ENCODE results near the gene RAPGEF2. TPM values are rescaled to one million over a fixed set of nuclear protein-coding genes. Genes with fewer than 3 reads are reported as not detected.
A peak's percentile ranks its signal among the peaks of the same experiment; 100 is the strongest.

RAPGEF2 gene
- total RNA-seq, 2 donors from 2014 or later = 38.2 to 46.7 TPM

GRCh38 chr4:159129814-159130550 is 27.1 kb downstream of the RAPGEF2 start:
- Histone ChIP-seq H3K27me3 (no peaks in the 10 kb centered on the region), H3K36me3 (replicated peaks in 1 of 2; ENCODE audit: insufficient read depth in 1 of 2, low read depth in 2 of 2) (no peaks in the 10 kb centered on the region), H3K4me1 (peaks cover 6% of the 10 kb centered on the region), H3K9me3 (no peaks in the 10 kb centered on the region), H3K27ac (no peak overlapping the region), H3K4me3 (no peak overlapping the region)
- intact Hi-C loops (cut with DNase I) = no loop called here
- WGBS, 2 donors = 87 to 93% methylated on average over 2 of the region's 2 CpGs
- ATAC-seq = no peak
- no peak for DNase-seq
- TF ChIP-seq CTCF (IDR thresholded peaks at IDR 0.05) (no peak), POLR2A (IDR thresholded peaks at IDR 0.05) (no peak)

GRCh38 chr4:159131564-159131963 is 28.7 kb downstream of the RAPGEF2 start:
- Histone ChIP-seq H3K36me3 (replicated peaks in 1 of 2; ENCODE audit: insufficient read depth in 1 of 2, low read depth in 2 of 2) (no peaks in the 10 kb centered on the region), H3K27me3 (no peaks in the 10 kb centered on the region), H3K4me3 (no peak overlapping the region), H3K27ac (no peak overlapping the region), H3K9me3 (no peaks in the 10 kb centered on the region), H3K4me1 (no peaks in the 10 kb centered on the region)
- WGBS, 2 donors = 86 to 89% methylated on average over 6 of the region's 6 CpGs
- no peak for ATAC-seq
- no peak for DNase-seq
- TF ChIP-seq POLR2A (IDR thresholded peaks at IDR 0.05) (no peak), CTCF (IDR thresholded peaks at IDR 0.05) (no peak)
- intact Hi-C loops (cut with DNase I) = no loop called here

GRCh38 chr4:159134429-159134828 is 31.6 kb downstream of the RAPGEF2 start:
- intact Hi-C loops (cut with DNase I) = no loop called here

GRCh38 chr4:159137176-159137575 is 34.3 kb downstream of the RAPGEF2 start:
- TF ChIP-seq CTCF (IDR thresholded peaks at IDR 0.05) (no peak), POLR2A (IDR thresholded peaks at IDR 0.05) (no peak)
- H3K36me3 ChIP-seq (replicated peaks in 1 of 2; ENCODE audit: insufficient read depth in 1 of 2, low read depth in 2 of 2) = no peaks in the 10 kb centered on the region
- intact Hi-C loops (cut with DNase I) = no loop called here
- no peak overlapping the region for H3K4me3 ChIP-seq
- ATAC-seq (peak; percentile 56), DNase-seq (peak in 2 of 4 donors; percentile 13 to 31)
- H3K27ac ChIP-seq = no peak overlapping the region
- H3K27me3 ChIP-seq = no peaks in the 10 kb centered on the region
- no peaks in the 10 kb centered on the region for H3K9me3 ChIP-seq
- peaks cover 8% of the 10 kb centered on the region for H3K4me1 ChIP-seq

More at GRCh38 chr4:159134429-159134828, 31.6 kb downstream of the RAPGEF2 start:
- Histone ChIP-seq H3K4me3 (no peak overlapping the region), H3K36me3 (replicated peaks in 1 of 2; ENCODE audit: insufficient read depth in 1 of 2, low read depth in 2 of 2) (no peaks in the 10 kb centered on the region), H3K9me3 (no peaks in the 10 kb centered on the region), H3K4me1 (peaks cover 8% of the 10 kb centered on the region), H3K27me3 (no peaks in the 10 kb centered on the region), H3K27ac (no peak overlapping the region)
- WGBS, 2 donors = 79 to 93% methylated on average over 2 of the region's 2 CpGs
- TF ChIP-seq POLR2A (IDR thresholded peaks at IDR 0.05) = no peak
- no peak for TF ChIP-seq CTCF (IDR thresholded peaks at IDR 0.05)
- ATAC-seq = no peak
- DNase-seq = no peak

- intact Hi-C loops (cut with DNase I) = no loop called here
- ATAC-seq (no peak), DNase-seq (no peak)
- H3K27ac ChIP-seq = no peak overlapping the region
- H3K36me3 ChIP-seq (replicated peaks in 1 of 2; ENCODE audit: insufficient read depth in 1 of 2, low read depth in 2 of 2) = no peaks in the 10 kb centered on the region
- H3K4me1 ChIP-seq = peaks cover 13% of the 10 kb centered on the region
- no peak overlapping the region for H3K4me3 ChIP-seq
- H3K27me3 ChIP-seq = no peaks in the 10 kb centered on the region
- H3K9me3 ChIP-seq = no peaks in the 10 kb centered on the region
- TF ChIP-seq POLR2A (IDR thresholded peaks at IDR 0.05) (no peak), CTCF (IDR thresholded peaks at IDR 0.05) (no peak)
Observed at GRCh38 chr4:159138436-159138835, 35.6 kb downstream of the RAPGEF2 start.
